T follicular helper cell (primary cell): Measurements from ENCODE around the gene TMEM182.

Experiments
- DNase-seq: peaks from one replicate; pipeline ENCODE4 v3.0.0-alpha.2; 2020; ENCODE audit warnings: low read depth

The TMEM182 gene

GRCh38 chr2:102768253-102768652 lies 6.4 kb downstream of the TMEM182 start:
- no peak for DNase-seq

- no peak for DNase-seq
Measured at GRCh38 chr2:102768892-102769291, 7.1 kb downstream of the TMEM182 start.

- DNase-seq, result no peak
Measured at GRCh38 chr2:102770506-102770905, 8.7 kb downstream of the TMEM182 start.

- no peak for DNase-seq
Measured at GRCh38 chr2:102771114-102771513, 9.3 kb downstream of the TMEM182 start.

GRCh38 chr2:102772659-102773058 lies 10.8 kb downstream of the TMEM182 start:
- no peak for DNase-seq

- no peak for DNase-seq
Measured at GRCh38 chr2:102773149-102773705, 11.4 kb downstream of the TMEM182 start.

GRCh38 chr2:102778260-102778659 lies 16.4 kb downstream of the TMEM182 start:
- DNase-seq, result no peak

GRCh38 chr2:102780467-102780866 lies 18.6 kb downstream of the TMEM182 start:
- DNase-seq, result no peak

GRCh38 chr2:102782187-102782586 lies 20.4 kb downstream of the TMEM182 start:
- DNase-seq, result no peak

GRCh38 chr2:102782933-102783332 lies 21.1 kb downstream of the TMEM182 start:
- no peak for DNase-seq

GRCh38 chr2:102783506-102784183 lies 21.8 kb downstream of the TMEM182 start:
- no peak for DNase-seq

GRCh38 chr2:102784940-102785339 lies 23.1 kb downstream of the TMEM182 start:
- DNase-seq, result no peak

- DNase-seq, result no peak
Measured at GRCh38 chr2:102788216-102788884, 26.5 kb downstream of the TMEM182 start.

- no peak for DNase-seq
Measured at GRCh38 chr2:102788885-102789260, 27.0 kb downstream of the TMEM182 start.

- no peak for DNase-seq
Measured at GRCh38 chr2:102789349-102790090, 27.7 kb downstream of the TMEM182 start.

- no peak for DNase-seq
Measured at GRCh38 chr2:102790091-102790455, 28.2 kb downstream of the TMEM182 start.

GRCh38 chr2:102792568-102793208 lies 30.9 kb downstream of the TMEM182 start:
- DNase-seq, result no peak

- DNase-seq, result no peak
Measured at GRCh38 chr2:102795641-102796040, 33.8 kb downstream of the TMEM182 start.

GRCh38 chr2:102796337-102796736 lies 34.5 kb downstream of the TMEM182 start:
- DNase-seq, result no peak

- no peak for DNase-seq
Measured at GRCh38 chr2:102797486-102797885, 35.7 kb downstream of the TMEM182 start.

GRCh38 chr2:102798181-102798580 lies 36.4 kb downstream of the TMEM182 start:
- DNase-seq, result no peak

- no peak for DNase-seq
Measured at GRCh38 chr2:102801098-102801718, 39.4 kb downstream of the TMEM182 start.
